GM23248 (cell line): Measurements from ENCODE around the gene TAF11L4.
"Not testable (repeated sequence)": the region's sequence is repeated elsewhere in the genome, so short reads cannot be mapped to it uniquely, and the experiment has no call there.

Experiments
- EZH2 ChIP-seq: fragments of 200-600 bp; sonication (generic); IDR thresholded peaks from 2 replicates; pipeline ENCODE4 v1.6.1; 2018; ENCODE audit warnings: antibody characterized with exemption, mild to moderate bottlenecking; ENCODE audit not compliant: insufficient read depth, poor library complexity, severe bottlenecking
- EZH2phosphoT487 ChIP-seq: fragments of 200-600 bp; sonication (generic); IDR thresholded peaks from 2 replicates; pipeline ENCODE4 v1.6.1; 2018; ENCODE audit warnings: antibody characterized with exemption, moderate library complexity, mild to moderate bottlenecking, low read depth; ENCODE audit not compliant: insufficient read depth

GRCh38 chr5:17486464-17487173, 35.0 kb upstream of the TAF11L4 start:
- not testable (repeated sequence) for TF ChIP-seq EZH2, EZH2phosphoT487
